Smooth muscle cell of trachea (primary cell): ENCODE data around the gene KATNAL2. TPM values are rescaled to one million over a fixed set of nuclear protein-coding genes. Genes with fewer than 3 reads are reported as not detected.

ENCODE experiments used
- total RNA-seq: library from RNA; depleted of rRNA; stranded (reverse); fragments of >200 nt; gene quantifications from 2 replicates; pipeline ENCODE4 v1.2.1, GENCODE V29; 2014

Gene KATNAL2, protein sequence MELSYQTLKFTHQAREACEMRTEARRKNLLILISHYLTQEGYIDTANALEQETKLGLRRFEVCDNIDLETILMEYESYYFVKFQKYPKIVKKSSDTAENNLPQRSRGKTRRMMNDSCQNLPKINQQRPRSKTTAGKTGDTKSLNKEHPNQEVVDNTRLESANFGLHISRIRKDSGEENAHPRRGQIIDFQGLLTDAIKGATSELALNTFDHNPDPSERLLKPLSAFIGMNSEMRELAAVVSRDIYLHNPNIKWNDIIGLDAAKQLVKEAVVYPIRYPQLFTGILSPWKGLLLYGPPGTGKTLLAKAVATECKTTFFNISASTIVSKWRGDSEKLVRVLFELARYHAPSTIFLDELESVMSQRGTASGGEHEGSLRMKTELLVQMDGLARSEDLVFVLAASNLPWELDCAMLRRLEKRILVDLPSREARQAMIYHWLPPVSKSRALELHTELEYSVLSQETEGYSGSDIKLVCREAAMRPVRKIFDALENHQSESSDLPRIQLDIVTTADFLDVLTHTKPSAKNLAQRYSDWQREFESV
- total RNA-seq, result 6.7 and 9.6 TPM in 2 replicates

DNA sequence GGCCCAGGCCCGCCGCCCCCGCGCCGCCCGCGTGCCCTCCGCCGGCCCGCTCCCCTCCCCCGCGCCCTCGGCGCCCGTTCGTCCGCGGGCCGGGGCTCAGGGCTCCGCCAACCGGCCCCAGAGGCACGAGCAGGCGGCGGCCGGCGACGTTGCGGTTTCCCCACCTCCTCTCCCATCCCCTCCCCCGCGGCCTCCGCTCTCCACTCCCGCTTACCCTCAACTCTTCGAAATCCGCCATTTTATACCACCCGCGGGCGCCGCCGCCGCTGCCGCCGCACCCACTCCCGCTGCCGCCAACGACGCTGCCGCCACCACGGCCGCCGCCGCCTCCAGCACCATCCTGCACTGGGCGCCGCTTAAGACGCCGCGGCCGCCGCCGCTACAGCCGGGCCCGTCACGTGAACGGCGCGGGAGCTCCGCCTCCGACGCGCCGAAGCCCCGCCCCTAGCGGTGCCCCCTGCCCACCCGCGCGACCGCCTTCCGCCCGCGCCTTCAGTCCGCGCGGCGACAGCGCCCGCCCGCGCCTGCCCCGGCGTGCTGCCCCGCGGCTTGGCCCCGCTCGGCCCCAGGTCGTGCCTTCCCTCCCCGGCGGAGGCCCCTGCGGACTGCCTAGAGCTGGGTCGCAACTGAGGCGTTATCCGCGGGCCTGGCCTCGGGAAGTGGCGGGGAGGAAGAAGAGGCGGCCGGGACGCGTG, at the start of gene KATNAL2, which contains the start of gene PIAS2:
Gene KATNAL2, plus strand, starts transcription at position 495 of the 695 bp plus-strand sequence. CDS start 29,271 bp downstream, outside the sequence.
Gene PIAS2, minus strand, starts transcription at position 400 of the 695 bp plus-strand sequence. Its CDS starts 162 bp downstream, at position 238.

DNA sequence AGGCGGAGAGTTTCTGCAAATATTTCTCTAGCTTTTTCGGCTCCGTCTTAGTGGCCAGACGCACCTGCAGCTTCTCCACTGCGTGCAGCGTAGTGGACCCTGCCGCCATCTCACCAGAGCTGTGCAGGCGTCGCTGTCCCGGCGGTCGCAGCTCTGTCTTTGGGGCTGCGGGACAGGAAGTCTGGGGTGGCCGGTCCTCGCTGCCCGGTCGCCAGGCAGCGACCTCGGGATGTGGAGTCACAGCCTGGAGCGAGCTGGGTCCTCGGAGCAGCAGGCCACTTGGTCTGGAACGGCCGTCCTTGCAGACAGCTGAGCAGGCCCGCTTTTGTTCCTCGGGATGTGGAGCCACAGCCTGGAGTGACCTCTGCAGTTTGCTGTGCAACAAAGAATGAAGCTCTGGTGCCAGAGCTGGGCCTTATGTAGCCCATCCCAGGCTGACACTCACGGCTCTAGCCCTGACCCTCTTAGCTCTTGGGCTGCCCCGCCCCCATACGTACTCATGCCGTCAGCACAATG, 117.8 kb downstream of the KATNAL2 start, which contains the start of gene ELOA2:
Gene ELOA2, minus strand, starts transcription at position 466 of the 516 bp plus-strand sequence. Its CDS starts 357 bp downstream, at position 109.

DNA sequence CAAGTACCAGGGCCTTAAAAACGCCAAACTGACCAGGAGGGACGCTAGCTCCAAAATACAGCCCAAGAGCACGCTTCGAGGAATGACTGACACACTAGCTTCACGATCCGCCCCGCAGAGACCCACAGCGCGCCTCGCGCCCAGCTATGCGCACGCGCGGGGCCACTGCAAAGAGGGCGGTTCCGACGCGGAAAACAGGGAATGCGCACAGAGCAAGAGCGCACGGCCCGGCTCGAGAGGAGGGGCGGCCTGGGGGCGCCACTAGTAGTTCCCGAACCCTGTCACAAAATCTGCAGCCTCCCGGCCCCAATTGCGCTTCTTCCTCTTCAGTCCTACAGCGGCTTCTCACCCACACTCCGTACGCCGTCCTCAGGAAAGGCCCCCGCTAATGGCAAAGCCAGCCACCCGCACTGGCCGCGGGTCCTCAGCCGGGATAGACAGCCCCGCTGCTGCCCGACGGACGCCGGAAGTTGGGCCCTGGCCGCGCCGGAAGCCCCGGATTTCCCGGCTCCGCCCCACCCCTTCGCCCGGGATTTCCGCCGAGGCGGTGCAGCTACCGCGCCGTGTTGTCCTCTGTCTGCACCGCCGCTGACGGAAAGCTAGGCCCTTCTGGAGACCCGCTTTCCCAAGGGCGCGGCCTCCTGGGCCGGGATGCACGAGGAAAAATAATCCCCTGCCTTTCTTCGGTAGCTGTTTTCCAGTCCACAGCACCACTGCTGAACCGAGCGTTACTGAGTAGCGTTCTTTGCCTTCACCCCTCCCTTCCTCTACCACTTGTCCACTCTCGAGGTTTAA, 232.8 kb downstream of the KATNAL2 start, which contains the start of gene HDHD2:
Gene HDHD2, minus strand, starts transcription at position 472 of the 795 bp plus-strand sequence. CDS start 14,061 bp downstream, outside the sequence.

Other genes with a start within 250 kb of the KATNAL2 start
- 0.15 and 0.33 TPM in 2 replicates for gene ST8SIA5, start 160.5 kb upstream of the KATNAL2 start, total RNA-seq
- gene PIAS2, start 95 bp upstream of the KATNAL2 start, total RNA-seq, result 20.5 and 21.2 TPM in 2 replicates
- not detected in 2 replicates for gene ELOA2, start 118.0 kb downstream of the KATNAL2 start, total RNA-seq
- gene HDHD2, start 232.9 kb downstream of the KATNAL2 start, total RNA-seq, result 16.0 and 16.2 TPM in 2 replicates